DLD1 (cell line): ENCODE results near the gene GBP4.
"Not testable (repeated sequence)": the region's sequence is repeated elsewhere in the genome, so short reads cannot be mapped to it uniquely, and the experiment has no call there.

Experiments used
- in situ Hi-C: cut with HindIII; loops from 2 replicates; pipeline ENCODE4 v1.10.0; 2017; ENCODE audit warnings: low sequenced_read_pairs

GBP4 gene, protein sequence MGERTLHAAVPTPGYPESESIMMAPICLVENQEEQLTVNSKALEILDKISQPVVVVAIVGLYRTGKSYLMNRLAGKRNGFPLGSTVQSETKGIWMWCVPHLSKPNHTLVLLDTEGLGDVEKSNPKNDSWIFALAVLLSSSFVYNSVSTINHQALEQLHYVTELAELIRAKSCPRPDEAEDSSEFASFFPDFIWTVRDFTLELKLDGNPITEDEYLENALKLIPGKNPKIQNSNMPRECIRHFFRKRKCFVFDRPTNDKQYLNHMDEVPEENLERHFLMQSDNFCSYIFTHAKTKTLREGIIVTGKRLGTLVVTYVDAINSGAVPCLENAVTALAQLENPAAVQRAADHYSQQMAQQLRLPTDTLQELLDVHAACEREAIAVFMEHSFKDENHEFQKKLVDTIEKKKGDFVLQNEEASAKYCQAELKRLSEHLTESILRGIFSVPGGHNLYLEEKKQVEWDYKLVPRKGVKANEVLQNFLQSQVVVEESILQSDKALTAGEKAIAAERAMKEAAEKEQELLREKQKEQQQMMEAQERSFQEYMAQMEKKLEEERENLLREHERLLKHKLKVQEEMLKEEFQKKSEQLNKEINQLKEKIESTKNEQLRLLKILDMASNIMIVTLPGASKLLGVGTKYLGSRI

DNA sequence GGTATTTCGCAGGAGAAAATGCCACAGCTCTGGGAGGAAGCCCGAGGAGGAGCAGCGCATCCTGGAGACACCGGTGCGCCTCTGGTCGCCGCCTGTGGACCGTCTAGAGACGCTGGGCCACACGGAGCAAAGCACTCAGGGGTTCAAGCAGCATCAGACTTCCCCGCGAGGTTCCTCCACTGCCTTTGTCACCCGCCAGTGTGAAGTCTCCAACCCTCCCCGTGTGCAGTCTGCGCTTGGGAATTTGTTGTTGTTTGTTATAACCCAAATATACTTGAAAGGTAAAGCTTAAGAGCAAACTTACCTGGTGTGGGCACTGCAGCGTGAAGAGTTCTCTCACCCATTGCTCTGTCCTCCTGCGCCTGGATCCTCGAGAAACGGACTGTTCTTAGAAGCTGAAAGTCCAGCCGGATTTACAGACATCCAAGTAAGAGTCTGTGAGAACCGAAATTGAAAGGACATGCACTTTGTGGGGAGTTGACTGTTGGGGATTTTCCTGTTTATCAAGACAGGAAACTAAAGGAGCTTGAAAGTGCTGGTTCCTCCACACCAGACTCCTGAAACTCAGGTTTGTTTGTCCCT is at the start of gene GBP4:
Gene GBP4 (minus strand): TSS at position 452 of the 582 bp plus-strand sequence. CDS start 108 bp downstream, at position 344.
- in situ Hi-C loops: no loop called here

DNA sequence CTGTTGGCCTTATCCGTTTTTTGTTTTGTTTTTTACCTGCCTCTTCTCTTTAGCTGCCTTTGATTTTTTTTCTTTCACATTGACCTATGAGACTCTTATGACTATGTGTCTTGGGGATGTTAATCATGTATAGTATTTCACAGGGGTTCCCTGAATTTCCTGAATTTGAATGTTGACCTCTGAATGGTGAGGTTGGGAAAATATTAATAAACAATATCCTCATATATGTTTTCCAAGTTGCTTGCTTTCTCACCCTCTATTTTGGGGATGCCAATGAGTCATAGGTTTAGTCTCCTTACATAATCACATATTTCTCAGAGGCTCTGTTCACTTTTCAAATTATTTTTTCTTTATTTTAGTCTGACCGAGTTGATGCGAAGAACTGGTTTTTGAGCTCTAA is 44.3 kb upstream of the GBP4 start:
- in situ Hi-C loops: no loop called here

DNA sequence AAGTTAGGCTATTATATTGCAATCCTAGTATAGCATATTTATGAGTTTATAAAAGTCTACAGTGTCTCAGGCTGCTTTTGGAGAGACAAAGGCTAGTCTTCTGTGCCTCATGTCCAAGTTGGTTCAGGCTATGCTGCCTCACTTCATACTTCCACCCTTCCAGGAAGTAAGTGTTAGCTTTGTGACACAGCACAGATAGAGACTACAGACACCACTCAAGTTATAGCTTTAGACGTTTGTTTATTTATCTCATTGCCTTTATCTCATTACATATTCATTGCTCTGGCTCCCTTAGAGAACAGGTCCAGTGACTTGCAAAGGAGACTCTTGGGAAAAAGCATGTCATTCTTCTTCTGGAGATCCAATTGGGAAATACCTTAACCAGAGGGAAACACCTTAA is 22.6 kb upstream of the GBP4 start:
- in situ Hi-C loops: no loop called here

DNA sequence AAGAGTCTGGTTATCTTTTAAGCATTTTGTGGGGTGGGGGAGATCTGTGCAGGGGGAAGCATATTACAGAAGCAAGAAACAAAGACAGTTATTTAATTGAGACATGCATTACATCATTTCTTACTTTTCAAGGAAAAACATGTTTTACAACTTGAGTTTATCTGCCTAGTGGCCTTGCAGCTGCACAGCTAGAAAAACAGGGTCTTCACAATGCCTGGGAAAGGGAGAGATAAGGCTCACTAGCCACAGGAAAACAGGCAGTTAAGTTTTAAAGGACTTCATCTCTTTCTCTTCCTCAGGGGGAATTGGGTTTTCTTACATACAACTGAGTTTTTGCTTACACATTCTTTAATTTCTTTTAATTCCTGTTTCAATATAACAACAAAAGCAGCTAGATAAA is 21.1 kb upstream of the GBP4 start:
- in situ Hi-C loops: not testable (repeated sequence)

- in situ Hi-C loops: not testable (repeated sequence)
These were observed 20.2 kb upstream of the GBP4 start for GRCh38 chr1:89218941-89219340.

DNA sequence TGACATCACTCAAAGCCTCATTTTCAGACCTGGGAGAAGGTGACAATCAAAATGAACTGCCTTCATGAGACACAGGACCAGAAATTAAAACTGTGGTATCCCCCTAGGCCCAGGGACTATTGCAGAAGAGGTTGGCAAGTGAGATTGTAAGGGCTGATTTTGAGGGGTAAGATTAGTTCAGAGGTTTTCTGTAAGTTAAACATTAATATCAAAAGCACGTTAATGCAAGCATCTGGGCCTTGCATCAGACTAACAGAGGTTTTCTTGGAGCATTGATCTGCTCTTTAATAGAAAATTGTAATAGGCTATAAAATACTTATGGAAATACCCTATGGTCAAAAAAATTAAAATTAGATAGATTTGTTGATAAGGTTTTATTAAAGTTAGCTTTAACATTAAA is 14.6 kb upstream of the GBP4 start:
- in situ Hi-C loops: no loop called here

- in situ Hi-C loops: no loop called here
These were observed 12.4 kb upstream of the GBP4 start for GRCh38 chr1:89211035-89211634.

- in situ Hi-C loops: no loop called here
These were observed 7.6 kb upstream of the GBP4 start for GRCh38 chr1:89206373-89206772.

DNA sequence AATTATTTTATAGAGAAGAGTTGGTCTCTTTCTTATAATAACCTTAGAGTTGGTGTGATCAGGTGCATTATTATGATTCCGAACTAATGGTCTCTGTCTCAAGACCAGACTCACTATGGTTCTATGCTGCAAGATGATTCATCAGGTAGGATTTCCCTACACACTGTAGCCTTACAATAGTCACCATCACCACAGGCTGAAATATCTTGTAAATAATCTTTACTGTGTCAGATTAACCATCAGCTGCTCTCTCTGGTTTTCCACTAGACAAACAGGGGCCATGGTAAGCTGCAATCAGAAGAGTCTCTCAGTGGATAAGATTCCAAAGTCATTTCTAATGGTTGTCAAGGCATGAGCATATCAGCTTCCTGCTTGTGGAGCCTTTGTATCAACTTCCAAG is 4.4 kb upstream of the GBP4 start:
- in situ Hi-C loops: no loop called here

- in situ Hi-C loops: no loop called here
These were observed 2.5 kb upstream of the GBP4 start for GRCh38 chr1:89201106-89201794.

DNA sequence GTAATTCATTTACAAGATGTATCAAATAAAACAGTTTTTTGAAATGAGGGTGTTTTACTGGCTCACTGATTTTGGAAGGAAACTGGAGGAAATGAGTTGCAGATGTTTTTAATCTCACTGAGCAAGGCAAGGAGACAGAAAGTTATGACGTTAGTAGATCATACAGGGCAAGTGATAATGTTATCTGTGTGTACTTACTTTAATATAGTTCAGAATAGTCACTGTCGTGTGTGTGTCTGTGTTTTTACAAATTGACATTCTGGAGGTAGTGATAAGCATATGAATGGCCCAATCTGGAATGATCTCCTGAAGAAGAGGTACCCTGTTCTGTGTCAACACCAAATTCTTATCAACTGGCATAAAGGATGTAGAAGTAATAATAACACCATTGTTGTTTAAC is 1.9 kb upstream of the GBP4 start:
- in situ Hi-C loops: no loop called here

DNA sequence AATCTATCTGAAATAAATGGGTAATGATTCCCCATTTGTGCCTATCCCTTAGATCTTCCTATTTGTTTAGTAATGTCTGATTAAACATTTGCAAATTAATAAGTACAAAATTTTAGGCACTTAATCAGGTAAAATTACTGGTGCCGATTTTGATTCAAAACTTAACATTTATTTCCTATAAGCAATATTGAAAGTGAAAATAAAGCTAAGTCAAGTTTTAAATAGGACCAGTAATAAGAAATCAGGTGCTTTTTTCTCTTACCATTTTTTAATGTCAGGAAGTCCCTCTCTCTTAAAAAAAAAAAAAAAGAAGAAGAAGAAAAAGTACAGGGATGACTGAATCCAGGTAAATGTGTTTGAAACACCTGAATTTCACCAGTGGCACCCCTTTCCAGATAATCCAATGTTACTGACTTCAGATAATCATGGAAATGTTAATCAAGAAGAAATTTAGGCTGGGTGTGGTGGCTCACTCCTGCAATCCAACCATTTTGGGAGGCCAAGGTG is 836 bp upstream of the GBP4 start:
- in situ Hi-C loops: no loop called here

GRCh38 chr1:89198081-89198480 is 661 bp downstream of the GBP4 start:
- in situ Hi-C loops: no loop called here

GRCh38 chr1:89195476-89195875 is 3.3 kb downstream of the GBP4 start:
- in situ Hi-C loops: no loop called here

DNA sequence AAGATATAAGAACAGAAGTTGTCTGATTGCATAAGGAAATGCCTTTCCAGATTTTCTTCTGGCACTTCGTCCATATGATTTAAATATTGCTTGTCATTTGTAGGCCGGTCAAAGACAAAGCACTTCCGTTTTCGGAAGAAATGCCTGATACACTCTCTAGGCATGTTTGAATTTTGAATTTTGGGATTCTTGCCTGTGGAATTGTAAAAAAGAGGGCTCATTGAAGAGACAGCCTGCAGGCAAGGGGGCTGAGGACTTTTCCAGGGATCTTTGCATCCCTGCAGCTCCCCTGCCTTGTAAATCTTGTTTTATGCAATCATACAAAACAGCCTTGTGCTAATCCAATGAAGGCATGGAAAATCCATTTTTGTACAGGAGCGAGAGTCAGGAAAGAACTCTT is 7.4 kb downstream of the GBP4 start:
- in situ Hi-C loops: no loop called here

DNA sequence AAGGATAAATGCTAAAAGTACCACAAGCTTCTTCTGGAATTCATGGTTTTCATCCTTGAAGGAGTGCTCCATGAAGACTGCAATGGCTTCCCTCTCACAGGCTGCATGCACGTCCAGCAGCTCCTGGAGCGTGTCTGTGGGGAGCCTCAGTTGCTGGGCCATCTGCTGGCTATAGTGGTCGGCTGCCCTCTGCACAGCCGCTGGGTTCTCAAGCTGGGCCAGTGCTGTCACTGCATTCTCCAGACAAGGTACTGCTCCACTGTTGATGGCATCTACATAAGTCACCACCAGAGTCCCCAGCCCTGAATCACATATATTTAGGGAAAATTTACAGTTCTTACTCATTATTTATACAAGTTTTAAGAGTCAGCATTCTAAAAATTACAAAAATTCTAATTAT is 8.7 kb downstream of the GBP4 start:
- in situ Hi-C loops: no loop called here

GRCh38 chr1:89179343-89179742 is 19.4 kb downstream of the GBP4 start:
- in situ Hi-C loops: no loop called here

DNA sequence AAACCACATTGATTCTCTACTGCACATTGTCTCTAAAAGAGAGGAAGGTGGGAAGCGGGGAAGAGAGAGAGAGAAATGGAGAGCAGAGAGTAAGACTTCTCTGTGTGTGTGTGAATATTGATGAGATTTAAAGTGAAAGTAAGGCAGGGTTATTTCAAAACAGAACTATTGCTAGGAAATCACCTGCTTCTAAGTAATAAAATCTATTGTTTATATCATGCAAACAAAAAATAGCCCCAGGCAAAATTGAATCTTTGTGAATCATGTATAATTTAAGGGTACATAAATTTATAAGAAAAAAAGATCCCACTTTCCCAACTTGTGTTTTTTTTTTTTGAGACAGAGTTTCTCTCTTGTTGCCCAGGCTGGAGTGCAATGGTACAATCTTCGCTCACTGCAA is 21.8 kb downstream of the GBP4 start:
- in situ Hi-C loops: no loop called here

DNA sequence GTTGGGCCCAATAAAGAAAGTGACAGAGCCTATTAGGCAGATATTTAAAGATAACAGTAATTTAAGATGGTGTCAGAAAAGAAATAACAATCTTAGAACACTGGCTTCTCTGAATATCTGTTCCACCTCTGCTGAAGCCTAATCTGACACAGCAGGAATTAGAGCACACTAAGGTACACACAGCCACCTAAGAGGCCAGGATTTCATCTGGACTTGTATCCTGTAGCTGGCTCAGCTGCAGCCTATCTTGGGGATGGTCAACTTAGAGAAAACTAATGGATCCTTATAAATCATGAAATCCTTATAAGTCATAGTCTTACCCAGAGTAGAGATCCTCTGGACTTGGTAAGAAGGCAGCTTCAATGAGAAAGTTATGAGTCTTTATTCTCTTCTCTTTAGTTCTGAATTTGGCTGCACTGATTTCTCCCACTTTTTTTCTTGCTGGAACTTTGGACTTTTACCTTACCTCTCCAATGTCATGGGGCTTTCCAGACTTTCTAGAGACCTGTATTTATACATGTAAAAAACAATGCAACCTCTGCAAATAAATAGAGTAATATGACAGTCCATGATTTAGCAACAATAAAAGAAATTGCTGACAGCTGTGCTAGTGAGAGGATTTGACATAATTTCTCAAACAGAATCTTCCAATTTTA is 23.0 kb downstream of the GBP4 start, which contains the start of gene GBP7:
Gene GBP7 (minus strand): TSS at position 403 of the 656 bp plus-strand sequence. CDS start 4,068 bp downstream, outside the sequence.
- in situ Hi-C loops: no loop called here

DNA sequence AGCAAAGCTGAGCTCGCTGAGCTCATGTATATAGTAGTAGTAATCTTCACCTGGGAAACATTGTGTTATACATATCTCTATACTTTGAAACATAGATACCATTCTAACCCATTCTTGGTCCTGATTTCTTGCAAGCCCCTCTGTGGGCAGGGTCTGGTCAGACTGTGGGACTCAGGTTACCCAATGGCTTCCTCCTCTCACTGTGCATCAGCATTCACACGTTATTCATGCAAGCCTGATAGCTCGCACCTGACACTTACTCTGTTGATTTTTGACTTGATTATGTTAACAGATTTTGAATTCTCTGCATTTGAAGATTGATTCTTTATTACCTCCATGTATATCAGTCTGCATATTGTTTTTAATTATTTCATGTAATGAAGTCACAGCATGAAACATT is 24.3 kb downstream of the GBP4 start:
- in situ Hi-C loops: no loop called here
